H9 (cell line): ENCODE measurements around the gene PTTG1. TPM values are rescaled to one million over a fixed set of nuclear protein-coding genes. Genes with fewer than 3 reads are reported as not detected.

Source experiments
- DNase-seq: peaks from one replicate; pipeline ENCODE4 v3.0.0-alpha.2; 2017
- H2AFZ ChIP-seq: one replicate; pipeline ENCODE4 v1.6.1; 2013; ENCODE audit warnings: mild to moderate bottlenecking, low read length, control low read depth, moderate library complexity
- H2AK5ac ChIP-seq: 2 replicates; pipeline ENCODE4 v1.6.1; 2013; ENCODE audit warnings: low read length, control low read depth, mixed read lengths; ENCODE audit not compliant: insufficient read length
- H2BK120ac ChIP-seq: one replicate; pipeline ENCODE4 v1.6.1; 2013; ENCODE audit warnings: low read depth, mild to moderate bottlenecking, low read length, control low read depth, inconsistent platforms; ENCODE audit not compliant: poor library complexity, severe bottlenecking
- H2BK12ac ChIP-seq: 2 replicates; pipeline ENCODE4 v1.6.1; 2013; ENCODE audit warnings: low read length, control low read depth, mixed read lengths, low read depth; ENCODE audit not compliant: insufficient read length
- H2BK15ac ChIP-seq: 2 replicates; pipeline ENCODE4 v1.6.1; 2013; ENCODE audit warnings: low read depth, low read length, control low read depth
- H2BK20ac ChIP-seq: one replicate; pipeline ENCODE4 v1.6.1; 2013; ENCODE audit warnings: low read depth, mild to moderate bottlenecking, low read length, control low read depth, inconsistent platforms; ENCODE audit not compliant: poor library complexity, severe bottlenecking
- H2BK5ac ChIP-seq: 2 replicates; pipeline ENCODE4 v1.6.1; 2013; ENCODE audit warnings: low read length, control low read depth, mixed read lengths; ENCODE audit not compliant: insufficient read length
- H3K14ac ChIP-seq: 2 replicates; pipeline ENCODE4 v1.6.1; 2013; ENCODE audit warnings: low read length, control low read depth; ENCODE audit not compliant: insufficient read depth
- H3K18ac ChIP-seq: 2 replicates; pipeline ENCODE4 v1.6.1; 2013; ENCODE audit warnings: low read depth, mild to moderate bottlenecking, mixed read lengths, low read length, control low read depth; ENCODE audit not compliant: insufficient read length
- H3K23ac ChIP-seq: 2 replicates; pipeline ENCODE4 v1.6.1; 2013; ENCODE audit warnings: low read length, control low read depth, mixed read lengths, low read depth; ENCODE audit not compliant: insufficient read length
- H3K23me2 ChIP-seq: 2 replicates; pipeline ENCODE4 v1.6.1; 2013; ENCODE audit warnings: low read depth, mild to moderate bottlenecking, mixed read lengths, low read length, control low read depth; ENCODE audit not compliant: insufficient read length, poor library complexity, severe bottlenecking
- H3K27ac ChIP-seq: 2 replicates; pipeline ENCODE4 v1.5.1; 2013; ENCODE audit warnings: low read length, control low read depth, mixed read lengths, low read depth; ENCODE audit not compliant: insufficient read length
- H3K27me3 ChIP-seq: 2 replicates; pipeline ENCODE4 v1.6.1; 2013; ENCODE audit warnings: low read length, control low read depth, inconsistent platforms; ENCODE audit not compliant: insufficient read depth
- H3K4ac ChIP-seq: 2 replicates; pipeline ENCODE4 v1.6.1; 2013; ENCODE audit warnings: low read depth, mild to moderate bottlenecking, control low read depth, inconsistent platforms, low read length, moderate library complexity
- H3K4me1 ChIP-seq: 2 replicates; pipeline ENCODE4 v1.6.1; 2013; ENCODE audit warnings: low read length, control low read depth, inconsistent platforms; ENCODE audit not compliant: insufficient read depth
- H3K4me2 ChIP-seq: 2 replicates; pipeline ENCODE4 v1.6.1; 2013; ENCODE audit warnings: low read length, control low read depth, mixed read lengths; ENCODE audit not compliant: insufficient read length, insufficient read depth
- H3K56ac ChIP-seq: 2 replicates; pipeline ENCODE4 v1.6.1; 2013; ENCODE audit warnings: low read depth, mild to moderate bottlenecking, mixed read lengths, low read length, control low read depth; ENCODE audit not compliant: insufficient read length
- H3K79me1 ChIP-seq: 2 replicates; pipeline ENCODE4 v1.6.1; 2013; ENCODE audit warnings: low read depth, mild to moderate bottlenecking, moderate library complexity, low read length, control low read depth, inconsistent platforms; ENCODE audit not compliant: insufficient read depth, poor library complexity, severe bottlenecking
- H3K79me2 ChIP-seq: 2 replicates; pipeline ENCODE4 v1.6.1; 2013; ENCODE audit warnings: low read length, control low read depth, inconsistent platforms; ENCODE audit not compliant: insufficient read depth
- H3K9ac ChIP-seq: 2 replicates; pipeline ENCODE4 v1.6.1; 2013; ENCODE audit warnings: low read length, control low read depth, mixed read lengths; ENCODE audit not compliant: insufficient read length; ENCODE audit errors: extremely low read depth
- H3K9me3 ChIP-seq: one replicate; pipeline ENCODE4 v1.6.1; 2013; ENCODE audit warnings: low read depth, low read length, inconsistent platforms; ENCODE audit not compliant: control insufficient read depth
- H3T11ph ChIP-seq: one replicate; pipeline ENCODE4 v1.6.1; 2013; ENCODE audit warnings: mild to moderate bottlenecking, low read length, control low read depth, inconsistent platforms
- H4K20me1 ChIP-seq: one replicate; pipeline ENCODE4 v1.6.1; 2013; ENCODE audit not compliant: control insufficient read depth, insufficient read length, insufficient read depth
- H4K5ac ChIP-seq: 2 replicates; pipeline ENCODE4 v1.6.1; 2013; ENCODE audit warnings: low read depth, mild to moderate bottlenecking, mixed read lengths, low read length, control low read depth; ENCODE audit not compliant: insufficient read length
- H4K8ac ChIP-seq: replicated peaks from 2 replicates; pipeline ENCODE4 v1.6.1; 2013; ENCODE audit warnings: low read length, control low read depth, mixed read lengths, low read depth; ENCODE audit not compliant: insufficient read length
- H4K91ac ChIP-seq: 2 replicates; pipeline ENCODE4 v1.6.1; 2013; ENCODE audit warnings: low read depth, mild to moderate bottlenecking, moderate library complexity, mixed read lengths, low read length, control low read depth; ENCODE audit not compliant: insufficient read length
- H3K27ac Mint-ChIP-seq, 3 experiments: 2 replicates in 2 of 3; 3 replicates in 1 of 3; pipeline ENCODE4 v1.8.0; 2020 to 2021; ENCODE audit warnings: mixed read lengths in 3 of 3, mild to moderate bottlenecking in 1 of 3, moderate library complexity in 1 of 3
- H3K27me3 Mint-ChIP-seq: 2 replicates; pipeline ENCODE4 v1.8.0; 2021; ENCODE audit warnings: low read depth, mild to moderate bottlenecking, moderate library complexity, mixed read lengths
- H3K36me3 Mint-ChIP-seq, 3 experiments: 2 replicates in 2 of 3; 3 replicates in 1 of 3; pipeline ENCODE4 v1.8.0; 2020 to 2021; ENCODE audit warnings: low read depth in 3 of 3, mixed read lengths in 3 of 3; ENCODE audit not compliant: insufficient read depth in 1 of 3
- H3K4me1 Mint-ChIP-seq, 2 experiments: 2 replicates each; pipeline ENCODE4 v1.8.0; 2020; ENCODE audit warnings: mixed read lengths in 2 of 2
- H3K4me3 Mint-ChIP-seq, 2 experiments: 2 replicates in 1 of 2; 3 replicates in 1 of 2; pipeline ENCODE4 v1.8.0; 2020 to 2021; ENCODE audit warnings: mild to moderate bottlenecking in 2 of 2, mixed read lengths in 2 of 2, moderate library complexity in 1 of 2
- H3K9me3 Mint-ChIP-seq, 2 experiments: 2 replicates in 1 of 2; 3 replicates in 1 of 2; pipeline ENCODE4 v1.8.0; 2020; ENCODE audit warnings: mild to moderate bottlenecking in 2 of 2, mixed read lengths in 2 of 2, moderate library complexity in 1 of 2
- CTCF ChIP-seq: fragments of 200-600 bp; sonication (generic); conservative IDR thresholded peaks from 3 replicates; pipeline ENCODE4 v1.8.0; 2021; ENCODE audit warnings: antibody characterized with exemption, mild to moderate bottlenecking
- WGBS: extraction: QIAGEN DNeasy Blood & Tissue Kit; methylation state at CpG from one replicate; pipeline ENCODE4 v1.1.7; 2013; ENCODE audit warnings: missing lambda C conversion rate, low lambda C conversion rate, mixed read lengths; ENCODE audit not compliant: insufficient read length; ENCODE audit errors: extremely low coverage; 5-methylcytosine and 5-hydroxymethylcytosine counted together
- total RNA-seq: library from RNA; stranded (reverse); gene quantifications from 2 replicates; pipeline ENCODE4 v1.2.1, GENCODE V29; 2021

The PTTG1 gene
- total RNA-seq, 1 experiment from 2014 or later: 279 TPM

DNA sequence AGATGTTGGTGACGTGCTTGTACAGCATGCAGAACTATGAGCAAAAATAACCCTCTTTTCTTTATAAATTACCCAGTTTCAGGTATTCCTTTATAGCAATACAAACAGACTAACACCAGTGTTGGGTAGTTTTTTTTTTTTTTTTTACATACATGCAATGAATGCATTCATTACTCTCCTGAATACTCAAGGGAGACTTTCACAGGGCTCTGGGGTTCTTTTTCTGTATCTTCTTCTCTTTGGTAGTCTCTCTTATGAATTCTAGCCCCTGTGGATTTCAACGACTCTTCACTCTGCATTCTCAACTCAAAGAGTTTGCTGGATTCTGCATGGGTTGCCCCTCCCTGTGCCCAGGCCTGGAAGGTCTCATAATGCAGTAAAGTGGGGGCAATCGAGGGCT lies 27.8 kb downstream of the PTTG1 start:
- Histone ChIP-seq H4K91ac (no peak overlapping the region), H4K8ac (no peak overlapping the region), H2BK5ac (no peak overlapping the region), H3K4me1 (no peaks in the 10 kb centered on the region), H3K4ac (no peak overlapping the region), H3K56ac (no peak overlapping the region), H4K20me1 (no peaks in the 10 kb centered on the region), H2AFZ (no peak overlapping the region), H2BK120ac (no peak overlapping the region), H3K23me2 (no peaks in the 10 kb centered on the region), H3K9ac (no peak overlapping the region), H4K5ac (no peak overlapping the region), H3K27ac (no peak overlapping the region), H3K14ac (no peak overlapping the region), H3K4me2 (no peak overlapping the region), H3T11ph (no peak overlapping the region), H3K27me3 (no peaks in the 10 kb centered on the region), H2AK5ac (no peak overlapping the region), H2BK15ac (no peak overlapping the region), H3K79me1 (no peaks in the 10 kb centered on the region), H3K23ac (no peak overlapping the region), H2BK20ac (no peak overlapping the region), H3K79me2 (no peaks in the 10 kb centered on the region), H2BK12ac (no peak overlapping the region), H3K18ac (no peak overlapping the region), H3K9me3 (no peaks in the 10 kb centered on the region)
- no peak for DNase-seq
- Mint-ChIP-seq H3K36me3 (peaks cover 0 to 4% (median 0%) of the 10 kb centered on the region in 3 experiments; a peak in 3 of 7 replicates), H3K4me1 (no peaks in the 10 kb centered on the region), H3K9me3 (peaks cover 2 to 6% of the 10 kb centered on the region in 2 experiments; a peak in 4 of 5 replicates), H3K4me3 (no peak overlapping the region), H3K27me3 (peaks cover 2% of the 10 kb centered on the region; the same call in 1 of the 2 replicates), H3K27ac (no peak overlapping the region)
- WGBS: no CpG with 5 or more reads among the region's 3 CpGs
- TF ChIP-seq CTCF: no peak
